Activated effector memory CD4-positive, alpha-beta T cell treated with anti-CD3 and anti-CD28 coated beads, Interleukin-2, amount 50 U/mL, for 16 hours (primary cell): ENCODE data around the gene LRRC8D.
A peak's percentile ranks its signal among the peaks of the same experiment; 100 is the strongest.

Source experiments
- DNase-seq: peaks from one replicate; pipeline ENCODE4 v3.0.0-alpha.2; 2020

LRRC8D gene

GRCh38 chr1:89943846-89944781 is 123.3 kb downstream of the LRRC8D start:
- DNase-seq, result no peak

- no peak for DNase-seq
Measured at GRCh38 chr1:89945852-89946476, 125.1 kb downstream of the LRRC8D start.

- no peak for DNase-seq
Measured at GRCh38 chr1:89946532-89946931, 125.7 kb downstream of the LRRC8D start.

- no peak for DNase-seq
Measured at GRCh38 chr1:89948722-89949345, 128.0 kb downstream of the LRRC8D start.

- no peak for DNase-seq
Measured at GRCh38 chr1:89949991-89950624, 129.3 kb downstream of the LRRC8D start.

- no peak for DNase-seq
Measured at GRCh38 chr1:89950703-89951102, 129.9 kb downstream of the LRRC8D start.

GRCh38 chr1:89951766-89952604 is 131.2 kb downstream of the LRRC8D start:
- DNase-seq, result no peak

GRCh38 chr1:89952605-89953130 is 131.8 kb downstream of the LRRC8D start:
- DNase-seq, result no peak

- DNase-seq, result peak; percentile 70
Measured at GRCh38 chr1:89953131-89953626, 132.3 kb downstream of the LRRC8D start.

GRCh38 chr1:89953929-89954328 is 133.1 kb downstream of the LRRC8D start:
- DNase-seq, result no peak

- DNase-seq, result no peak
Measured at GRCh38 chr1:89954401-89954800, 133.6 kb downstream of the LRRC8D start.

GRCh38 chr1:89955311-89956205 is 134.7 kb downstream of the LRRC8D start:
- no peak for DNase-seq

- DNase-seq, result no peak
Measured at GRCh38 chr1:89957107-89957506, 136.3 kb downstream of the LRRC8D start.

- DNase-seq, result no peak
Measured at GRCh38 chr1:89958851-89959654, 138.2 kb downstream of the LRRC8D start.

- no peak for DNase-seq
Measured at GRCh38 chr1:89959719-89960118, 138.9 kb downstream of the LRRC8D start.

GRCh38 chr1:89962024-89962741 is 141.4 kb downstream of the LRRC8D start:
- no peak for DNase-seq

- DNase-seq, result no peak
Measured at GRCh38 chr1:89962742-89963075, 141.9 kb downstream of the LRRC8D start.

- DNase-seq, result no peak
Measured at GRCh38 chr1:89965193-89965768, 144.4 kb downstream of the LRRC8D start.

- no peak for DNase-seq
Measured at GRCh38 chr1:89966656-89967055, 145.8 kb downstream of the LRRC8D start.
